ENCODE data around the gene COA1.
"Not testable (repeated sequence)": the region's sequence is repeated elsewhere in the genome, so short reads cannot be mapped to it uniquely, and the experiment has no call there.

The COA1 gene

DNA sequence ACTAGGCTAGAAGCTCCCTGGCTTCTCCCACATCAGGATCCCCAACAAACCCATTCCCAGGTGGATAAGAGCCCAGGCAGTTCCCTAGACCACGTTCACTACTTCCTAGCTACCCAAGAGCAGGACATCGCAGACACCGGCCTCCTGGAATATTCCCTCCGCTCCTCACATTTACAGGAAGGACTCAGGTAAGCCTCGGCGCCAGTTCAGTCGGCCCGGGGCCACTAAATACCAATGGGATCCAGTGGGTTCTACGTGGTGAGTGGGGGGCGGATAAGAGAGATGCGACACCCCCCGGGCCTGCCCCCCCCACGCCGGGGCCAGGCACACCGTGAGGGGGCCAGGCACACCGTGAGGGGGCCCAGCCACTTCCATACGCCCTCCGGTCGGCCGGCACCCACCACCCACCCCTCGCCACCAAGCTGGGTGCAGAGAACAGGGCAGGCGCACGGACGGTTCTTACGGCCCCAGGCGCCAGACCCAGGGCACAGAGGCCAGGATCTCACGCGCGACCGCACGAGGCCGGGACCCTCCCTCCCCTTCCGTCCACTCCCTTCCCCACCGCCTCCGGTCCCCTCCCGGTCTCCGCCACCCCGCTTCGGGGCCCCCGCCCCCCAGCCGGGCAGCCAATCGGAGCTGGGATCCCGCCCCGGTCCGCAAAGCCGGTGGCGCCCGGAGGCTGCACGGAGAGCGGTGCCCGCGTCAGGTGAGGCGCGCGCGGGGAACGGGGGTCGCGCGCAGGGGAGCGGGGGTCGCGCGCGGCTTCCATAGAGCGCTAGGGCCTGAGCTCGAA is 28.9 kb upstream of the COA1 start, which contains the start of gene BLVRA:
Gene BLVRA, plus strand, starts transcription at position 652 of the 793 bp plus-strand sequence. CDS start 12,479 bp downstream, outside the sequence.
- DNase-seq (ENCODE audit: low read depth in 2 of 2) = peak; percentile 44 to 45

DNA sequence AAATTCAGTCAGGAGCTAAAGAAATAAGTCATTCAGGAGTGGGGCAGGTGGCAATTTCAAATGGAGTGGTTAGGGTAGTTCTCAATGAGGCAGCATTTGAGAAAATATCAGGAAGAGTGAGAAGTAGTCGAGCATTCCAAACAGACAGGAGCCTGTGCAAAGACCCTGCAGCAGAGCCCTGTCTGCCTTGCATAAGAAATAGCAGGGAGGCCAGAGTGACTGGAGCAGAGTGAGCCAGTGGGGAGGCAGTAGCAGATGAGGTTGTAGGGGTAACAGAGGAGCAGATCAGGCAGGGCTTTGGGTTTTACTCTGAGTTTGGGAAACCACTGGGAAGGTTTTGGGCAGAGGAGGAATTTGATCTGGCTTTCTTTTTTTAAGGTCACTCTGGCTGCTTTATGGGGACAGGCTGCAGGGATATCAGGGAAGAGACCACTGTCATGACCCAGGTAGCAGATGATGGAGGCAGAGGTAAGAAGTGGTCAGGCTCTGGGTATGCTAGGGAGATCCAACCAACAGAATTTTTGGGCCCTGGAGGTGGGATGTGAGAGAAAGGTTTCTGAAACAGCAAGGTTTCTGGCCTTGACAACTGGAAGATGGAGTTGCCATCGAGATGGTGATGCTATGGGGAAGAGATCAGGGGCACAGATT is 27.9 kb upstream of the COA1 start:
- no peak for DNase-seq (ENCODE audit: low read depth in 2 of 2)

DNA sequence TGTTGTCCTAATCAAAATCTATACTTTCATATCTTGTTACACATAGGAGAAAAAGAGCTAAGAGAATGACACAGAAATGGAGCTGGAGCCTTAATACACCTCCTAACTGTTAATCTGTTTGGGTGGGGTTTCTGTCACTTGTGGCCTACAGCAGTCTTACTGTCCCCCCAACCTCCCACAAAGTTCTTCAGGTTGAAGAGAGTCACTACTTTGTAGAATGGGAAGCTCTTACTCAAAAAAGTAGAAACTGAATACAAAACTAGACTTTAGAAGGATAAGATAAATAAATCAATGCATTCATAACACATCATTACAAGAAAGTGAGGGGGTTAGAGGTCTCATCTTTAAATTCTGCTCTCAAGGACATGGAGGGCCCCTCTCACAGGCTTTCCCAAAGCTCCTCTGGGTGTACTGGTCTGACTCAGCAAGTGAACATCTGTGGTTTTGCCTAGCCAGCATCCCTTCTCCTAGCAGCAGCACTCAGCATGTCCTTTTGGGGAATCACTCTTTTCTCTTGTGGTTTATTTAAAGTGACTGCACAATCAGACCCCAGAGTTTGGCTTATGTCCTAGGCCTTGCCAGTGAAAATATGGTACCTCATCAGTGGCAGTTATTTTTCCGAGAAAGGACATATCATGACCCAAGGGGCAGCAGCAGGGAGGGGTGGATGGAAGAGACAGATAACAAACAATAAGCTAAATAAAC is 27.2 kb upstream of the COA1 start:
- no peak for DNase-seq (ENCODE audit: low read depth in 2 of 2)

DNA sequence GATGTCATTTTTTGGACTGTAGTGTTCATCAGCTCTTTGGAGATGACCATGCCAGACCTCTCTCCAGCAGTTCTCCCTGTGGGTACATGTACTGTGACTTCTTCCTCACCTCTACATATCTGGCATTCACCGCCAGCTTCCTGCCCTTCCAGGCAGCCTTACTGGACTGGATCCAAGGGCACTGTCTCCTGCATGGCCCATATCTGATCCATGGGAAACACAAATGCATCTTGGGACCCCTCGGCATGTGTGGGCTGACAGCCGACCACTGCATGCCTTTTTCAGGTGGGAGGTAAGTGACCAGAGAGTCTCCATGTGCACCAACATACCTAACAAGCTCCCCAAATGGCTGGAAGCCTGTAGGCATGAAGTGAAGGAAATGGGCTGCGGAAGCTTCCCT is 25.3 kb upstream of the COA1 start:
- no peak for DNase-seq (ENCODE audit: low read depth in 2 of 2)

DNA sequence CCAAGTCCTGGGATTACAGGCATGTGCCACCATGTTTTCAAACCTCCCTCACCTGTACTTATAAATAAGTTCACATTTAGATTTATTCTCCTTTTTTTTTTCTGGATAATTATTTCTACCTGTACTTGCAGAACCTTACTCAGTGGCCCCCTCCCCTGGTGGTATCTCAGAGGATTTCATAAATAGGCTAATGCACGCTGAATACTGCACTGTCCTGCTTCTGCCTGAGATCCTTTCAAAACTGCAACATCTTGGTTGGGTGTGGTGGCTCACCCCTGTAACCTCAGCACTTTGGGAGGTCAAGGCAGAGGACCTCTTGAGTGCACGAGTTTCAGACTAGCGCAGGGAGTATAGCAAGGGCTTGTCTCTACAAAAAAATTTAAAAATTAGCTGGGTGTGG is 24.5 kb upstream of the COA1 start:
- DNase-seq (ENCODE audit: low read depth in 2 of 2) = no peak

DNA sequence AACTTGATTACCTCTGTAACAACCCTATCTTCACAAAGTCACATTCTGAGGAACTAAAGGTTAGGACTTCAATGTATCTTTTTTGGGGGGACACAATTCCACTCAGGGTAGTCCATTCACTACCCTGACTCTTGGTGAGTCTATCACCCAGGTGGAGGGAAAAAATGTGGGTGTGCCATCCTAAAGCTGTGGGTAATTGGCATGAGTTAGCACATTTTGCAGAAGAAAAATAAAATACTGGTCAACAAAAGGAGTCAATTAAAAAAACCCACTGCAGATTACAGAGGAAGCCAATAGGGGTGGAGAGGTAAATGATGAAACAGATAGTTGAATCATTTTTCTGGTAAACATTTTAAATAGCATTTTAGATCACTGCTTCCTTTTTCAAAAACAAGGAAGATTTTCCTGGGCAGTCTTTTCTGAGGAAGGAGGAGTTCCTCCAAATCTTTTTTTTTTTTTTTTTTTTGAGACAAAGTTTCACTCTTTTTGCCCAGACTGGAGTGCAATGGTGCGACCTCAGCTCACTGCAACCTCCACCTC is 24.0 kb upstream of the COA1 start:
- DNase-seq (ENCODE audit: low read depth in 2 of 2) = no peak

DNA sequence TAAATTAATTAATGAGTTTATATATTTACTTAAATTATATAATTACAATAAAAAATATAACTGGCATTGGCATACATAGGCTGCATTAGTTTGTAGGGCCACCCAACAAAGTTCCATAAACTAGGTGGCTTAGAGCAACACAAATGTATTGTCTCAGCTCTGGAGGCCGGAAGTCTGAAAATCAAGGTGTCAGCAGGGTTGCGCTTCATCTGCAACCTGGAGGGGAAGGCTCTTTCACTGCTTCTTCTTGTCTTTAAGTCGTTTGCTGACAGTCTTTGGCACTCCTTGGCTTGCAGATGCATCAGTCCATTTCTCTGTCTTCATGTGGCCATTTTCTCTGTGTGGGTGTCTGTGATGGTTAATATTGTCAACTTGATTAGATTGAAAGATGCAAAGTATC is 23.1 kb upstream of the COA1 start:
- DNase-seq (ENCODE audit: low read depth in 2 of 2) = no peak

DNA sequence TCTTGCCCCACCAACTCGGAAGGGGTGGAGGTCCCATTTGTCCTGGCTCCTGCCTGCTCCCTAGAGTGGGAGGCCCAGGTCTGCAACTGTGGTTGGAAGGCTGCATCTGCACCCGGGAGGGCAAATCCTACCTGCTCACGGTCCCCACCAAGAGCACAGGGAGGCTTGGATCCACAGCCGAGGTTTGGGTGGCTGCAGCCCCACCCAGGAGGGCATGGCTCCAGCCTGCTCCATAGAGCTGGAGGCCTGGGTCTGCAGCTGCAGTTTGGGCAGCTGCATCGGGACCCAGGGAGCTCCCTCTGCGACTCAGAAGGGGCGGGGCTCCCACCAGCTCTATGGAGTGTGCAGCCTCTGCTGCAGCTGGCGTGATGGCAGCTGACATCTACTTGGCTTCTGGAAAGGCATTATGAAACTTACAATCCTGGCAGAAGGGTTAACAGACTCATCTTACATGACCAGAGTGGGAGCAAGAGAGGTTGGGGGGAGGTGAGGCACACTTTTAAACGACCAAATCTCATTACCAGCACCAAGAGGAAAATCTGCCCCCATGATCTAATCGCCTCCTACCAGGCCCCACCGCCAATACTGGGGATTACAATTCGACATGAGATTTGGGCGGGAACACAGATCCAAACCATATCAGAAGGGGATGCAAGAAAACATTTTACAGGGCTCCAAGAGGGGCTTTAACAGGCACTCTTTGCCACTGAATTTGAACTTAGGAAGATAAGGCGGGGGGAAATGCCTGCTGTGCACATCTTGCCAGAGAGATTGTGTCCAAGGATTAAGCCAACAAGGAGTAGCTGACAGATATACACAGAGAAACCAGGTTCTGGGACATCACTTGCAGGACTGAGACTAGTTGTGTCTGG is 20.9 kb upstream of the COA1 start:
- no peak for DNase-seq (ENCODE audit: low read depth in 2 of 2)

DNA sequence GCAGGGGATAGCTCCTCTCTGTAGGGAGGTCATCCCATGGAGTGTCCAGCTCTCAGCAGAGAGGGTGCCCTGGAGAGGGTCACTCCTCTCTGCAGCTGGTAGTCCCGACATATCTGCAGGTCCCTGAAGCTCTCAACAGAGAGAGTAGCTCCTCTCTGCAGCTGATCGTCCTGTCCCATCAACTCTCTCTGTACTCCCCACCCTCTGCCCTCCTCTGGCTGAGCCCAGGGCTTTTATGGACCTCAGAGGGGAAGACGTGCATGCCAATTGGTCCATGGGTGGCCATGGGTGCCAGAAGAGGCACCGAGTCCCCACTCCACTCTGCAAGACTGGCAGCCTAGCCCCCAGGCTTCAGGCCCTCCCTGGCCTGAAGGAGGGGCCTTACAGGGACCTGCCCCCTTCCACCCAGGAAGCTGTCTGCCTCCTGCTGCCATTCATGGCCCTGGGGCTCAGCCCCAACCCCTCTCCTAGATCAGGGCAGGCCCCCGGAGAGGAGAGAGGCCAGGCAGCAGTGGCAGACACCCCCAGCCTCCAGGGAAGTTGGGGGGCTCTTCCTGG is 20.1 kb upstream of the COA1 start:
- DNase-seq (ENCODE audit: low read depth in 2 of 2) = no peak

DNA sequence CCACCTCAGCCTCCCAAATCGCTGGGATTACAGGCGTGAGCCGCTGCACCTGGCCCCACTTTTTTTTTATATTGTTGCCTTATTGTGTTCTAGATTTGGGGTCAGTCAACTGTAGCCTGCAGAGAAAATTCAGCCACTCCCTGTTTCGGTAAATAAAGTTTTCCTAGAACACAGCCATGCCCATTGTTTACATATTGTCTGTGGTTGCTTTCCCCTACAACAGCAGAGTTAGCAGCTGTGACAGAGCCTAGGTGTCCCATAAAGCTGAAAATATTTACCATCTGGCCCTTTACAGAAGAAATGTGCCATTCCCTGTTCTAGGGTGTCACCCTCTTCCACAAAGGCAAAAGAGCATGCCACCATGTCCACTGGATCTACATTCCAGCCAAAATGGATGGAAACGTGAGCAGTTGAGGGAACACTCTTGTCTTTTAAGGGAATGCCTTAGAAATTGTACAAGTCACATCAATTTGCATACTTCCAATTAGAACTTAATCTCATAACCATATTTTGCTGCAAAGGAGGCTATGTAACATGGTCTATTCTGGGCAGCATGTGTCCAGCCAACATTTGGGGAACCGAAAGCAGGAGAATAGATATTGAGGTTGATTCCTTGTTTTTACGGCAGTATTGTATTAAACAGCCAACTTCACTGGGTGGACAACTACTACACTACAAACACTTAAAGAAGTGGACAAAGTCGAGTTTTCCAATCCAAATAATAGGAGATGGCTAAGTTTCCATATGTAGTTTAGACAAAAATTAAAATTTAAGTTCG is 18.2 kb upstream of the COA1 start:
- DNase-seq (ENCODE audit: low read depth in 2 of 2) = no peak

DNA sequence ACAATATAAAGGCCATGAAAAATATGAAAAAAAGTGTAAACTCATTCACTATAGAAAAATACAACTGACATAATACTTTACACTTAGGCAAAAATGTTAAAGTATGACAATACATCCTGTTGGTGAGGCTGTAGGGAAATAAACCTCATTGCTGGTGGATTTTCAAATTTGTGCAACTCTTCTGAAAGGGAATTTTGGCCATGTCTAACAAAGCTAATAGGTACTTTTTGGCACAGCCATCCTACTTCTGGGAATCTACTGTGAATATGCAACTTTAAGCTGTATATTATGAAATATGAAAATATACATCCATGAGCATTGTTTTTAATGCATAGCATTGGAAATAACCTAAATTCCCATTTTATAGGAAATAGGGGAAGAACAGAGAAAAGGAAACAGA is 13.4 kb upstream of the COA1 start:
- no peak for DNase-seq (ENCODE audit: low read depth in 2 of 2)

DNA sequence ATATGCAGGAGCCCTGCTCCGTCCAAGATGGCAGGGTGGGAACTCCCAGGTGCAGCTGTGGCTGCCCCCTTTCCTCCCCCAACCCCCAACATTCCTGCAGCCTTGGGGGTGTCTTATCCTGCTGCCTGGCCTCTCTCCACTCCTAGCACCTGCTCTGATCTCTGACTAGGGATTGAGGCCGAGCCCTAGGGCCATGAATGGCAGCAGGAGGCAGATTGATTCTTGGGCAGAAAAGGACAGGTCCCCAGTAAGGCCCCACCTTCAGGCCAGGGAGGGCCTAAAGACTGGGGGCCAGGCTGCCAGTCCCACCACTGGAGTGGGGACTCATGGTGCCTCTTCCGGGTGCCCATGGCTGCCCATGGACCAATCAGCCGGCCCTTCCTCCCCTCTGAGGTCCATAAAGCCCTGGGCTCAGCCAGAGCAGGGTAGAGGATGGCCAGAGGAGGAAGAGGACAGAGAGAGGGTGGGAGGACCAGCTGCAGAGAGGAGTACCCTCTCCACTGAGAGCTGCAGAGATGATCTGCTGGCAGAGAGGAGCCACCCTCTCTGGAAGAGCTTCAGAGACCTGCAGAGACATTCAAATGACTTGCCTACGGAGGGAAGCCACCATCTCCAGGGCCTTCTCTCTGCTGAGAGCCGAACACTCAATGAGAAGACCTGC is 8.3 kb upstream of the COA1 start:
- no peak for DNase-seq (ENCODE audit: low read depth in 2 of 2)

DNA sequence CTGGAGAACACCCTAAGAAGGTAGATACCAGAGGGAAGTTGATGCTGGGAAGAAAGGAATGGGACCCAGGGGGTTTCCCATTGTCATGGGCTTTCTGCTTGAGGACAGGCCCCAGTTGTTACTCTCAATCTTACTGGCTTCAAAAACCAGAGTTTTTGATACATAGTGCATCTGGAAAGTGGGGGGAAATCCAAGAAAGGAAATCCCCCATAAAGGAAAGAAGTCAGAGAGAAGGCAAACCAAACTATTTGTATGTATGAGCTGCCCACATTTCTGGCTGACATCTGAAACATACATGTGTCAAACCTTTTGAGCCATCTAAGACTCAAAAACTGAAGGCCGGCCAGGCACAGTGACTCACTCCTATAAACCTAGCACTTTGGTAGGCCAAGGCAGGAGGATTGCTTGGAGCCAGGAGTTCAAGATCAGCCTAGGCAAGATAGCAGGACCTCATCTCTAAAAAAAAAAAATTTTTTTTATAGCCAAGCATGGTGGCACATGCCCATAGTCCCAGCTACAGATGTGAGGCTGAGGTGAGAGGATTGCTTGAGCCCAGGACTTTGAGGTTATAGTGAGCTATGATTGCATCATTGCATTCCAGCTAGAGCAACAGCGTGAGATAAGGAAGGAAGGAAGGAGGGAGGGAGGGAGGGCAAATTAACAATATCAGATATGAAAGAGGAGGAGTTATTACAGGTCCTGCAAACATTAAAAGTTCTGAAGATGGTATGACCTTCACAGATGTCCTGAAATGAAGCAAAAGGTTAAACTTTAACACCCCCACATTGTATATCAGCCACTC is 6.7 kb upstream of the COA1 start:
- no peak for DNase-seq (ENCODE audit: low read depth in 2 of 2)

DNA sequence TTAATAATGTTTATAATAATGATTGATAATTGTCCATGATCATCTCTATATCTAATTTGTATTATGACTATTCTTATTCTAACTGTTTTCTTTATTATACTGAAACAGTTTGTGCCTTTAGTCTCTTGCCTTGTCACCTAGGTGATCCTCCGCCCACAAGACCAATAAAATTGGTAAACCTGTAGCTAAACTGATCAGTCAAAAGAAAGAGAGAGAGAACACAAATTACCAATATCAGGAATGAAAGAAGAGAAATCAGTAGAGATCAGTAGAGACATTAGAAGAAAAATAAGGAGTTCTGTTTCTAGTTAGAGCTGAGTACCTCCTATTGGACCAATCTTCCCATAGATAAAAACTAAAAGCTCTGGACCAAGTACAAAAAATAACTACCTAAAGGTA is 6.1 kb upstream of the COA1 start:
- DNase-seq (ENCODE audit: low read depth in 2 of 2) = no peak

DNA sequence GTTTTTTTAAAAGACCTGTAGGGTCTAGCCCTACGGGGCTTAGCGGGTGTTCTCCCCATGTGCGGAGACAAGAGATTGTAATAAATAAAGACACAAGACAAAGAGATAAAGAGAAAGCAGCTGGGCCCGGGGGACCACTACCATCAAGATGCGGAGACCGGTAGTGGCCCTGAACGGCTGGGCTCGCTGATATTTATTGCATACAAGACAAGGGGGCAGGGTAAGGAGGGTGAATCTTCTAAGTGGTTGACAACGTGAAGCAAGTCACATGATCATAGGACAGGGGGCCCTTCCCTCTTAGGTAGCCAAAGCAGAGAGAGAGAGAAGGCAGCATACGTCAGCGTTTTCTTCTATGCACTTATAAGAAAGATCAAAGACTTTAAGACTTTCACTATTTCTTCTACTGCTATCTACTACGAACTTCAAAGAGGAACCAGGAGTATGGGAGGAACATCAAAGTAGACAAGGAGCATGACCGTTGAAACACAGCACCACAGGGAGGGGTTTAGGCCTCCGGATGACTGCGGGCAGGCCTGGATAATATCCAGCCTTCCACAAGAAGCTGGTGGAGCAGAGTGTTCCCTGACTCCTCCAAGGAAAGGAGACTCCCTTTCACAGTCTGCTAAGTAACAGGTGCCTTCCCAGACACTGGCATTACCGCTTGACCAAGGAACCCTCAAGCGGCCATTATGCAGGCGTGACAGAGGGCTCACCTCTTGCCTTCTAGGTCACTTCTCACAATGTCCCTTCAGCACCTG is 5.4 kb upstream of the COA1 start:
- DNase-seq (ENCODE audit: low read depth in 2 of 2) = not testable (repeated sequence)

DNA sequence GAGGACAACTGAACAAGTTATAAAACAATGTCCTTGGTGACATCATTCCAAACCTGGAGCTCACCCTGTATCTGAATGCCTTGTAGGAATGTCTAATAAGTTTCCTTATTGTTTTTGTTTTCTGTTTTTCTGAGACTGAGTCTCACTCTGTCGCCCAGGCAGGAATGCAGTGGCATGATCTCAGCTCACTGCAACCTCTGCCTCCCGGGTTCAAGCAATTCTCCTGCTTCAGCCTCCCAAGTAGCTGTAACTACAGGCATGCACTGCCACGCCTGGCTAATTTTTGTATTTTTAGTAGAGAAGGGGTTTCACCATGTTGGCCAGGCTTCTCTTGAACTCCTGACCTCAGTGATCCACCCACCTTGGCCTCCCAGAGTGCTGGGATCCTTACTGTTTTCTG is 2.2 kb upstream of the COA1 start:
- not testable (repeated sequence) for DNase-seq (ENCODE audit: low read depth in 2 of 2)

DNA sequence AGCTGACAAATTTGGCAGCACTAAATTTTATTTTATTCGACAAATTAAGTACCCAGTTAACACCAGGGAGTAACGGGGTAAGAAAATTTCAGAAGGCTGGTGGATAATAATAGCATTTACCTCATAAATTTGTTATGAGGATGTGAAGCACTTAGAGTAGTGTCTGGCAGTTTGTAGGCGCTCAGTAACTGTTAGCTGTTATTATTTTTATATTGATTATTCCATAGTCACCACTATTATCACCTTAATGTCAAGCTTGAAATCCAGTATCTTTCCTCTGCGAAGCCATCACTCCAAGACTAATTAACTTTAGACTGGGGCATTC is 563 bp upstream of the COA1 start:
- no peak for DNase-seq (ENCODE audit: low read depth in 2 of 2)

DNA sequence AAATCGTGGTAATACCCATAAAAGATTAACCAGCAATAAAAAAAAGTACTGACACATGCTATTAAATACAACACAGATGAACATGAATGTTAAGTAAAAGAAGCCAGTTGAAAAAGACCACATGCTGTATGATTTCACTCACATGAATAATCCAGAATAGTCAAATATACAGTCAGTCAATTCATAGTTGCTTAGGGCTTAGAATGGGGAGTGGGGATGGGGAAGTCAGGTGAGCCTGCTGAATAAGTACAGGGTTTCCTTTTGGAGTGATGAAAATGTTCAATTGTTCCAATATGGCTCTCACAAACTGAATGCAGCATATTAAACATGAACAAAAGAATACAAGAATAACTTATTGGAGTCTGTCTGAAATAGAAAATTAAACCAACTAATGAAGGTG is 1.8 kb downstream of the COA1 start:
- no peak for DNase-seq (ENCODE audit: low read depth in 2 of 2)

DNA sequence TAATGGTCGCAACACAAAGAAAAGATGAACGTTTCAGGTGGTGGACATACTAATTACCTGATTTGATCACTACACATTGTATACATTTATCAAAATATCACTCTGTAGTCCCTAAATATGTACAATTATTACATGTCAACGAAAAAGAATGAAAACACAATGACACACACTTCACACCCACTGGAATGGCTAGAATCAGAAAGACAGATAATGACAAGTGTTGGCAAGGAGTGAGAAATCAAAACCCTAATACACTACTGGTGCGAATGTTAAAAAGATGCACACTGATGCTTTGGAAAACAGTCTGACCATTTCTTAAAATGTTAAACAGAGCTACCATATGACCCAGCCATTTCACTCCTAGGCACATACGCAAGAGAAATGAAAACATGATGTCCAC is 2.3 kb downstream of the COA1 start:
- no peak for DNase-seq (ENCODE audit: low read depth in 2 of 2)

Measured in stimulated activated CD8-positive, alpha-beta memory T cell treated with anti-CD3 and anti-CD28 coated beads, Interleukin-15, amount 100 ng/mL, for 4 hours (primary cell).